Measurements from ENCODE around the gene SALL3. TPM values are rescaled to one million over a fixed set of nuclear protein-coding genes. Genes with fewer than 3 reads are reported as not detected.

SALL3 gene
- total RNA-seq, 5 donors from 2014 or later (not counting 1 experiment from before 2014, with no cell fraction given), result 0.03 to 0.09 (median 0.07) TPM; not detected in 2

DNA sequence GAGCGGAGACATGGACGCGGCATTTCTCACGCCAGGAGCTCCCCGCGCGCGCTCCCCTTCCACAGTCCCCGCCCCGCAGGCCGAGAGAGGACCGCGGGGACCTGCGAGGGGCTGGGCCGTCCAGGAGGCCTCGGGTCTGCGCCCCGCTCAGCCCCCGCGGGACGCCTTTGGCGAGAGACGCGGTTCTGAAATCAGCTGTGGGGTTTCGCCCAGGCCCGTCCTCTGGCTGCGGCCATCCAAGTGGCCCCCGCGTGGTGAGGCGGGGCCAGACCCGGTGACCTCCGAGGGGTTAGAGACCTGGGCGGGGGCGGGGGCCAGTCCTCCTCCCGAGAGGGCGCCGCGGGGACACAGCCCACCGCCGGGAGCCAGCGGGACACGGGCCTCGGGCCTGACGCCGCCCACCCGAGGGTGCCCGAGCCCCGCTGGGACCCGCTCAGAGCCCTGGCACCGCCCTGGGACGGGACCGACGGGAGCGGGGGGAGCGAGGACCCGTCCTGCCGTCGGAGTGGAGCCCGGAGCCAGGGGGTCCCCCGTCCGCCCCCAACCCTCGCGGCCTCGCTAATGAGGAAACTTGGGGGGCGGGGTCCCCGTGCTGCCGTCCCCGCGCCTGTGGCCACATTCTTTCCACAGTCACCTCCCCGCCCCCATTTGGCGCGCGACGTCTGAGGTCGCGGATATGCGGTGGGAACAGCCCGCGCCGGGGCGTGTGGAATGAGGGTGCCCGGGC, 6.1 kb upstream of the SALL3 start:
- CTCF ChIA-PET, result no interaction called here
- no peak overlapping the region for H3K27ac ChIP-seq (ENCODE audit: low read length)
- no peaks in the 10 kb centered on the region for H3K36me3 ChIP-seq (ENCODE audit: control insufficient read depth in 2 of 2, extremely low read depth in 1 of 2, insufficient read depth in 1 of 2, low read length in 1 of 2)
- no peak for ATAC-seq (replicated peaks in 1 of 4)
- H3K27ac Mint-ChIP-seq, result no peak overlapping the region
- POLR2A ChIA-PET, result no interaction called here
- peak overlapping the region in 1 of 3 donors; percentile 73 for H3K4me3 Mint-ChIP-seq
- no peaks in the 10 kb centered on the region for H3K9me3 ChIP-seq
- H3K4me1 ChIP-seq (ENCODE audit: control insufficient read depth in 1 of 2, extremely low read depth in 1 of 2, insufficient read depth in 2 of 2, low read length in 2 of 2), result peaks cover 0 to 7% of the 10 kb centered on the region in 2 experiments
- WGBS (ENCODE audit: insufficient coverage), result 11% methylated on average over 74 of the region's 82 CpGs
- peaks cover 13 to 17% (median 13%) of the 10 kb centered on the region in 3 donors for H3K4me1 Mint-ChIP-seq
- H3K36me3 Mint-ChIP-seq, result no peaks in the 10 kb centered on the region
- DNase-seq, result no peak
- peaks cover 8 to 74% of the 10 kb centered on the region in 2 experiments for H3K27me3 ChIP-seq (replicated peaks in 1 of 2; ENCODE audit: control insufficient read depth in 2 of 2, extremely low read depth in 1 of 2, insufficient read depth in 2 of 2, low read length in 1 of 2)
- no peaks in the 10 kb centered on the region for H3K9me3 Mint-ChIP-seq
- peaks cover 71 to 81% of the 10 kb centered on the region in 2 donors for H3K27me3 Mint-ChIP-seq
- peak overlapping the region in 1 of 2 donors; percentile 46 for H3K4me3 ChIP-seq (ENCODE audit: control insufficient read depth in 1 of 2, extremely low read depth in 1 of 2, low read length in 1 of 2)

- Mint-ChIP-seq H3K4me1 (peaks cover 13 to 19% (median 13%) of the 10 kb centered on the region in 3 donors), H3K4me3 (peak overlapping the region in 1 of 3 donors; percentile 68), H3K27me3 (peaks cover 65 to 75% of the 10 kb centered on the region in 2 donors), H3K9me3 (no peaks in the 10 kb centered on the region), H3K27ac (no peak overlapping the region), H3K36me3 (no peaks in the 10 kb centered on the region)
- WGBS (ENCODE audit: insufficient coverage), result 5% methylated on average over 70 of the region's 77 CpGs
- DNase-seq, result no peak
- ChIA-PET CTCF (no interaction called here), POLR2A (no interaction called here)
- no peak overlapping the region for H3K27ac ChIP-seq (ENCODE audit: low read length)
- no peaks in the 10 kb centered on the region for H3K36me3 ChIP-seq (ENCODE audit: control insufficient read depth in 2 of 2, extremely low read depth in 1 of 2, insufficient read depth in 1 of 2, low read length in 1 of 2)
- no peak for ATAC-seq (replicated peaks in 1 of 4)
- H3K4me1 ChIP-seq (ENCODE audit: control insufficient read depth in 1 of 2, extremely low read depth in 1 of 2, insufficient read depth in 2 of 2, low read length in 2 of 2), result peaks cover 0 to 7% of the 10 kb centered on the region in 2 experiments
- H3K27me3 ChIP-seq (replicated peaks in 1 of 2; ENCODE audit: control insufficient read depth in 2 of 2, extremely low read depth in 1 of 2, insufficient read depth in 2 of 2, low read length in 1 of 2), result peaks cover 8 to 71% of the 10 kb centered on the region in 2 experiments
- H3K9me3 ChIP-seq, result no peaks in the 10 kb centered on the region
- H3K4me3 ChIP-seq (ENCODE audit: control insufficient read depth in 1 of 2, extremely low read depth in 1 of 2, low read length in 1 of 2), result peak overlapping the region in 1 of 2 donors; percentile 46
These were observed 5.4 kb upstream of the SALL3 start for GRCh38 chr18:78974115-78974761.

DNA sequence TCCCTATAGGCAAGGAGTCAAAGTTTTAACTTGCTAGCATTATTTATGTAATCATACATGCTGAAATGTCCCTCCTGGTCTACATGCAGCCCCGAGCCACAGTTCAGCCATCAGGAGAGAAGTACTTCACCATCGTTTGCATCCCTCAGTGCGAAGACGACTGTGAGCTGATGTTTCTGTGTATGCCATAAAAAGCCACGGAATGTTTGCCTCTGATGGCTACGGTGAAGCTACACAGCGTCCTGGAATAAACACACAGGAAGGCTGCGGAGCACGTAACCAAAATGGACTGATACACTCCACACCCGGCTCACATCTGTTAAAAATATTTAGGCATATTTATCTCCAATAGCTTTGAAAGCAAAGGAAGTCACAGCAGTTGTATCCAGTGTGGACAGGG, 4.3 kb upstream of the SALL3 start:
- Mint-ChIP-seq H3K27me3 (peaks cover 58 to 67% of the 10 kb centered on the region in 2 donors), H3K4me3 (no peak overlapping the region), H3K36me3 (no peaks in the 10 kb centered on the region), H3K9me3 (no peaks in the 10 kb centered on the region), H3K4me1 (peaks cover 13 to 19% (median 13%) of the 10 kb centered on the region in 3 donors), H3K27ac (no peak overlapping the region)
- CTCF ChIA-PET, result no interaction called here
- Histone ChIP-seq H3K4me1 (ENCODE audit: control insufficient read depth in 1 of 2, extremely low read depth in 1 of 2, insufficient read depth in 2 of 2, low read length in 2 of 2) (peaks cover 0 to 7% of the 10 kb centered on the region in 2 experiments), H3K36me3 (ENCODE audit: control insufficient read depth in 2 of 2, extremely low read depth in 1 of 2, insufficient read depth in 1 of 2, low read length in 1 of 2) (no peaks in the 10 kb centered on the region), H3K27me3 (replicated peaks in 1 of 2; ENCODE audit: control insufficient read depth in 2 of 2, extremely low read depth in 1 of 2, insufficient read depth in 2 of 2, low read length in 1 of 2) (peaks cover 8 to 64% of the 10 kb centered on the region in 2 experiments), H3K4me3 (ENCODE audit: control insufficient read depth in 1 of 2, extremely low read depth in 1 of 2, low read length in 1 of 2) (no peak overlapping the region), H3K9me3 (no peaks in the 10 kb centered on the region), H3K27ac (ENCODE audit: low read length) (no peak overlapping the region)
- WGBS (ENCODE audit: insufficient coverage), result 19% methylated on average over 4 of the region's 10 CpGs
- DNase-seq (no peak), ATAC-seq (replicated peaks in 1 of 4) (no peak)
- POLR2A ChIA-PET, result no interaction called here

GRCh38 chr18:78975699-78976335, 3.8 kb upstream of the SALL3 start:
- ChIA-PET POLR2A (no interaction called here), CTCF (no interaction called here)
- ATAC-seq (replicated peaks in 1 of 4) (no peak), DNase-seq (no peak)
- H3K36me3 ChIP-seq (ENCODE audit: control insufficient read depth in 2 of 2, extremely low read depth in 1 of 2, insufficient read depth in 1 of 2, low read length in 1 of 2), result no peaks in the 10 kb centered on the region
- no peaks in the 10 kb centered on the region for H3K9me3 ChIP-seq
- no peak overlapping the region for H3K27ac Mint-ChIP-seq
- peaks cover 0 to 8% of the 10 kb centered on the region in 2 experiments for H3K4me1 ChIP-seq (ENCODE audit: control insufficient read depth in 1 of 2, extremely low read depth in 1 of 2, insufficient read depth in 2 of 2, low read length in 2 of 2)
- no peaks in the 10 kb centered on the region for H3K36me3 Mint-ChIP-seq
- no peak overlapping the region for H3K27ac ChIP-seq (ENCODE audit: low read length)
- peaks cover 55 to 63% of the 10 kb centered on the region in 2 donors for H3K27me3 Mint-ChIP-seq
- H3K4me3 Mint-ChIP-seq, result no peak overlapping the region
- peaks cover 13 to 19% (median 13%) of the 10 kb centered on the region in 3 donors for H3K4me1 Mint-ChIP-seq
- H3K9me3 Mint-ChIP-seq, result no peaks in the 10 kb centered on the region
- peaks cover 8 to 63% of the 10 kb centered on the region in 2 experiments for H3K27me3 ChIP-seq (replicated peaks in 1 of 2; ENCODE audit: control insufficient read depth in 2 of 2, extremely low read depth in 1 of 2, insufficient read depth in 2 of 2, low read length in 1 of 2)
- no CpG with 5 or more reads among the region's 4 CpGs for WGBS (ENCODE audit: insufficient coverage)
- H3K4me3 ChIP-seq (ENCODE audit: control insufficient read depth in 1 of 2, extremely low read depth in 1 of 2, low read length in 1 of 2), result no peak overlapping the region

GRCh38 chr18:78976765-78977636, 2.6 kb upstream of the SALL3 start:
- Mint-ChIP-seq H3K27ac (peak overlapping the region in 1 of 2 donors; percentile 3), H3K36me3 (no peaks in the 10 kb centered on the region), H3K4me1 (peaks cover 19 to 25% (median 19%) of the 10 kb centered on the region in 3 donors), H3K9me3 (no peaks in the 10 kb centered on the region), H3K27me3 (peaks cover 52 to 59% of the 10 kb centered on the region in 2 donors), H3K4me3 (peak overlapping the region in 2 of 3 donors; percentile 31 to 64)
- Histone ChIP-seq H3K4me3 (ENCODE audit: control insufficient read depth in 1 of 2, extremely low read depth in 1 of 2, low read length in 1 of 2) (no peak overlapping the region), H3K27me3 (replicated peaks in 1 of 2; ENCODE audit: control insufficient read depth in 2 of 2, extremely low read depth in 1 of 2, insufficient read depth in 2 of 2, low read length in 1 of 2) (peaks cover 14 to 57% of the 10 kb centered on the region in 2 experiments), H3K27ac (ENCODE audit: low read length) (no peak overlapping the region), H3K36me3 (ENCODE audit: control insufficient read depth in 2 of 2, extremely low read depth in 1 of 2, insufficient read depth in 1 of 2, low read length in 1 of 2) (no peaks in the 10 kb centered on the region), H3K4me1 (ENCODE audit: control insufficient read depth in 1 of 2, extremely low read depth in 1 of 2, insufficient read depth in 2 of 2, low read length in 2 of 2) (peaks cover 0 to 10% of the 10 kb centered on the region in 2 experiments), H3K9me3 (no peaks in the 10 kb centered on the region)
- WGBS (ENCODE audit: insufficient coverage), result 12% methylated on average over 44 of the region's 51 CpGs
- ATAC-seq (replicated peaks in 1 of 4), result no peak
- DNase-seq, result no peak
- ChIA-PET POLR2A (no interaction called here), CTCF (no interaction called here)

Data from T-cell (primary cell).